ENCODE measurements around the gene AAMP.

The AAMP gene

GRCh38 chr2:218278531-218279360 is 8.8 kb upstream of the AAMP start:
- Histone ChIP-seq H3K9me3 (ENCODE audit: insufficient read depth, low read depth, low read length) (peaks cover 3% of the 10 kb centered on the region), H4K8ac (ENCODE audit: low read depth, low read length) (no peak overlapping the region), H3K4me1 (ENCODE audit: control insufficient read depth in 1 of 2, insufficient read depth in 2 of 2, low read length in 2 of 2) (peaks cover 19 to 26% of the 10 kb centered on the region in 2 experiments), H3K27ac (ENCODE audit: low read depth, low read length) (no peak overlapping the region), H3K4me2 (ENCODE audit: low read length) (no peak overlapping the region), H2BK120ac (ENCODE audit: insufficient read depth, low read length, poor library complexity) (no peak overlapping the region), H3K27me3 (ENCODE audit: insufficient read depth, low read length) (no peaks in the 10 kb centered on the region), H3K36me3 (ENCODE audit: control insufficient read depth in 1 of 2, insufficient read depth in 2 of 2, low read length in 2 of 2) (peaks cover 73 to 75% of the 10 kb centered on the region in 2 experiments), H4K91ac (ENCODE audit: low read depth, low read length) (no peak overlapping the region), H3K14ac (ENCODE audit: low read length) (no peak overlapping the region), H3K4ac (ENCODE audit: low read depth, low read length) (no peak overlapping the region), H2AK5ac (ENCODE audit: low read length) (no peak overlapping the region), H3K18ac (ENCODE audit: low read length) (no peak overlapping the region), H3K79me2 (ENCODE audit: control insufficient read depth, insufficient read depth, low read length, poor library complexity) (peaks cover 9% of the 10 kb centered on the region), H2BK12ac (ENCODE audit: low read length) (no peak overlapping the region), H3K4me3 (ENCODE audit: low read depth, low read length) (no peak overlapping the region), H3K79me1 (ENCODE audit: low read length) (peaks cover 20% of the 10 kb centered on the region), H3K23ac (ENCODE audit: low read length) (no peak overlapping the region), H3K9ac (ENCODE audit: low read length) (no peak overlapping the region), H2BK5ac (ENCODE audit: low read depth, low read length, poor library complexity) (no peak overlapping the region), H2AFZ (ENCODE audit: insufficient read depth, low read length, poor library complexity) (no peak overlapping the region), H4K12ac (ENCODE audit: low read depth, low read length) (no peak overlapping the region)
- no CpG with 5 or more reads among the region's 16 CpGs for WGBS (ENCODE audit: extremely low coverage, insufficient coverage, insufficient read length)
- DNase-seq: no peak

- no peak overlapping the region for H2BK5ac ChIP-seq (ENCODE audit: low read depth, low read length, poor library complexity)
- no peak overlapping the region for H4K8ac ChIP-seq (ENCODE audit: low read depth, low read length)
- no peak overlapping the region for H3K23ac ChIP-seq (ENCODE audit: low read length)
- H4K12ac ChIP-seq (ENCODE audit: low read depth, low read length): no peak overlapping the region
- no peak overlapping the region for H2AFZ ChIP-seq (ENCODE audit: insufficient read depth, low read length, poor library complexity)
- peaks cover 13% of the 10 kb centered on the region for H3K79me1 ChIP-seq (ENCODE audit: low read length)
- H3K79me2 ChIP-seq (ENCODE audit: control insufficient read depth, insufficient read depth, low read length, poor library complexity): peaks cover 9% of the 10 kb centered on the region
- H3K4me3 ChIP-seq (ENCODE audit: low read depth, low read length): no peak overlapping the region
- H2BK12ac ChIP-seq (ENCODE audit: low read length): no peak overlapping the region
- H3K27me3 ChIP-seq (ENCODE audit: insufficient read depth, low read length): no peaks in the 10 kb centered on the region
- no CpG with 5 or more reads among the region's 7 CpGs for WGBS (ENCODE audit: extremely low coverage, insufficient coverage, insufficient read length)
- H3K36me3 ChIP-seq (ENCODE audit: control insufficient read depth in 1 of 2, insufficient read depth in 2 of 2, low read length in 2 of 2): peaks cover 76 to 78% of the 10 kb centered on the region in 2 experiments
- H4K91ac ChIP-seq (ENCODE audit: low read depth, low read length): no peak overlapping the region
- no peak overlapping the region for H3K18ac ChIP-seq (ENCODE audit: low read length)
- no peak overlapping the region for H2AK5ac ChIP-seq (ENCODE audit: low read length)
- no peak overlapping the region for H3K9ac ChIP-seq (ENCODE audit: low read length)
- H3K27ac ChIP-seq (ENCODE audit: low read depth, low read length): no peak overlapping the region
- H3K4me1 ChIP-seq (ENCODE audit: control insufficient read depth in 1 of 2, insufficient read depth in 2 of 2, low read length in 2 of 2): peaks cover 13 to 18% of the 10 kb centered on the region in 2 experiments
- H3K4ac ChIP-seq (ENCODE audit: low read depth, low read length): no peak overlapping the region
- no peak for DNase-seq
- H3K4me2 ChIP-seq (ENCODE audit: low read length): no peak overlapping the region
- no peak overlapping the region for H2BK120ac ChIP-seq (ENCODE audit: insufficient read depth, low read length, poor library complexity)
- H3K9me3 ChIP-seq (ENCODE audit: insufficient read depth, low read depth, low read length): peaks cover 3% of the 10 kb centered on the region
- no peak overlapping the region for H3K14ac ChIP-seq (ENCODE audit: low read length)
These were observed 8.0 kb upstream of the AAMP start for GRCh38 chr2:218277921-218278320.

- Histone ChIP-seq H2BK5ac (ENCODE audit: low read depth, low read length, poor library complexity) (no peak overlapping the region), H3K79me2 (ENCODE audit: control insufficient read depth, insufficient read depth, low read length, poor library complexity) (peaks cover 5% of the 10 kb centered on the region), H3K79me1 (ENCODE audit: low read length) (peaks cover 8% of the 10 kb centered on the region), H2BK120ac (ENCODE audit: insufficient read depth, low read length, poor library complexity) (no peak overlapping the region), H4K12ac (ENCODE audit: low read depth, low read length) (no peak overlapping the region), H2AK5ac (ENCODE audit: low read length) (no peak overlapping the region), H3K27me3 (ENCODE audit: insufficient read depth, low read length) (no peaks in the 10 kb centered on the region), H2BK12ac (ENCODE audit: low read length) (no peak overlapping the region), H3K4me3 (ENCODE audit: low read depth, low read length) (no peak overlapping the region), H3K36me3 (ENCODE audit: control insufficient read depth in 1 of 2, insufficient read depth in 2 of 2, low read length in 2 of 2) (peaks cover 76 to 79% of the 10 kb centered on the region in 2 experiments), H3K9ac (ENCODE audit: low read length) (no peak overlapping the region), H3K14ac (ENCODE audit: low read length) (no peak overlapping the region), H3K4ac (ENCODE audit: low read depth, low read length) (no peak overlapping the region), H3K4me2 (ENCODE audit: low read length) (no peak overlapping the region), H3K9me3 (ENCODE audit: insufficient read depth, low read depth, low read length) (peaks cover 3% of the 10 kb centered on the region), H3K4me1 (ENCODE audit: control insufficient read depth in 1 of 2, insufficient read depth in 2 of 2, low read length in 2 of 2) (peaks cover 8 to 14% of the 10 kb centered on the region in 2 experiments), H4K8ac (ENCODE audit: low read depth, low read length) (no peak overlapping the region), H3K27ac (ENCODE audit: low read depth, low read length) (no peak overlapping the region), H3K18ac (ENCODE audit: low read length) (no peak overlapping the region), H4K91ac (ENCODE audit: low read depth, low read length) (no peak overlapping the region), H3K23ac (ENCODE audit: low read length) (no peak overlapping the region), H2AFZ (ENCODE audit: insufficient read depth, low read length, poor library complexity) (no peak overlapping the region)
- no CpG with 5 or more reads among the region's 12 CpGs for WGBS (ENCODE audit: extremely low coverage, insufficient coverage, insufficient read length)
- no peak for DNase-seq
These were observed 7.2 kb upstream of the AAMP start for GRCh38 chr2:218276986-218277755.

- no peak overlapping the region for H4K91ac ChIP-seq (ENCODE audit: low read depth, low read length)
- no peak overlapping the region for H3K4me2 ChIP-seq (ENCODE audit: low read length)
- peaks cover 1% of the 10 kb centered on the region for H3K79me1 ChIP-seq (ENCODE audit: low read length)
- no peak overlapping the region for H2AK5ac ChIP-seq (ENCODE audit: low read length)
- no peak overlapping the region for H3K27ac ChIP-seq (ENCODE audit: low read depth, low read length)
- no peak for DNase-seq
- H3K36me3 ChIP-seq (ENCODE audit: control insufficient read depth in 1 of 2, insufficient read depth in 2 of 2, low read length in 2 of 2): peaks cover 66 to 71% of the 10 kb centered on the region in 2 experiments
- no peak overlapping the region for H3K23ac ChIP-seq (ENCODE audit: low read length)
- no peak overlapping the region for H2BK120ac ChIP-seq (ENCODE audit: insufficient read depth, low read length, poor library complexity)
- H3K4ac ChIP-seq (ENCODE audit: low read depth, low read length): no peak overlapping the region
- no peak overlapping the region for H3K14ac ChIP-seq (ENCODE audit: low read length)
- peaks cover 5 to 11% of the 10 kb centered on the region in 2 experiments for H3K4me1 ChIP-seq (ENCODE audit: control insufficient read depth in 1 of 2, insufficient read depth in 2 of 2, low read length in 2 of 2)
- WGBS (ENCODE audit: extremely low coverage, insufficient coverage, insufficient read length): no CpG with 5 or more reads among the region's 9 CpGs
- H2AFZ ChIP-seq (ENCODE audit: insufficient read depth, low read length, poor library complexity): no peak overlapping the region
- H3K18ac ChIP-seq (ENCODE audit: low read length): no peak overlapping the region
- H3K79me2 ChIP-seq (ENCODE audit: control insufficient read depth, insufficient read depth, low read length, poor library complexity): peaks cover under 1% of the 10 kb centered on the region
- H2BK5ac ChIP-seq (ENCODE audit: low read depth, low read length, poor library complexity): no peak overlapping the region
- H3K9ac ChIP-seq (ENCODE audit: low read length): no peak overlapping the region
- no peak overlapping the region for H4K12ac ChIP-seq (ENCODE audit: low read depth, low read length)
- H3K27me3 ChIP-seq (ENCODE audit: insufficient read depth, low read length): no peaks in the 10 kb centered on the region
- peaks cover 3% of the 10 kb centered on the region for H3K9me3 ChIP-seq (ENCODE audit: insufficient read depth, low read depth, low read length)
- H3K4me3 ChIP-seq (ENCODE audit: low read depth, low read length): no peak overlapping the region
- H2BK12ac ChIP-seq (ENCODE audit: low read length): no peak overlapping the region
- H4K8ac ChIP-seq (ENCODE audit: low read depth, low read length): no peak overlapping the region
These were observed 5.6 kb upstream of the AAMP start for GRCh38 chr2:218275371-218276072.

Data from trophoblast cell (in vitro differentiated cells and primary cell).